Tibial nerve (tissue), 4 donors: ENCODE results near the gene RASAL1. TPM values are rescaled to one million over a fixed set of nuclear protein-coding genes. Genes with fewer than 3 reads are reported as not detected.

Experiments used
- DNase-seq, 2 donors: peaks; one replicate each; pipeline ENCODE4 v3.0.0-alpha.2; 2019; ENCODE audit warnings: low spot score in 2 of 2
- H3K27ac ChIP-seq, 4 donors: fragments of 200-600 bp; sonication (generic) in 3 of 4; one replicate each; pipeline ENCODE4 v1.5.1; 2017 to 2019; ENCODE audit warnings: mild to moderate bottlenecking in 1 of 4
- H3K27me3 ChIP-seq, 2 donors: fragments of 200-600 bp; sonication (generic) in 1 of 2; one replicate each; pipeline versions ENCODE4 v1.5.1 to v1.6.0; 2017 to 2019
- H3K36me3 ChIP-seq, 3 donors: fragments of 200-600 bp; sonication (generic); one replicate each; pipeline ENCODE4 v1.5.1; 2018 to 2019
- H3K4me1 ChIP-seq, 4 donors: fragments of 200-600 bp; sonication (generic) in 3 of 4; one replicate each; pipeline ENCODE4 v1.5.1; 2017 to 2019
- H3K4me3 ChIP-seq, 4 donors: fragments of 200-600 bp; sonication (generic) in 3 of 4; one replicate each; pipeline ENCODE4 v1.5.1; 2017 to 2019; ENCODE audit warnings: mild to moderate bottlenecking in 1 of 4, moderate library complexity in 1 of 4
- H3K9me3 ChIP-seq, 4 donors: fragments of 200-600 bp; sonication (generic) in 3 of 4; one replicate each; pipeline ENCODE4 v1.5.1; 2017 to 2019
- CTCF ChIP-seq, 5 experiments: fragments of 200-600 bp in 3 of 5; fragments of 450-650 bp in 2 of 5; sonication (generic) in 3 of 5; IDR thresholded peaks; one replicate each; pipeline ENCODE4 v1.5.1; 2016 to 2019; ENCODE audit warnings: antibody characterized with exemption in 5 of 5, mild to moderate bottlenecking in 3 of 5, moderate library complexity in 2 of 5
- EP300 ChIP-seq, 2 donors: sonication (generic); formaldehyde crosslinking; IDR thresholded peaks; one replicate each; pipeline ENCODE4 v1.6.1; 2017; ENCODE audit warnings: antibody characterized with exemption in 2 of 2, mild to moderate bottlenecking in 1 of 2
- POLR2A ChIP-seq, 2 donors: fragments of 450-650 bp; IDR thresholded peaks; one replicate each; pipeline ENCODE4 v1.6.1; 2017; ENCODE audit warnings: antibody characterized with exemption in 2 of 2, mild to moderate bottlenecking in 2 of 2, moderate library complexity in 2 of 2
- WGBS, 2 donors: methylation state at CpG; one replicate each; pipeline ENCODE4 v1.1.5; 2018; 5-methylcytosine and 5-hydroxymethylcytosine counted together
- total RNA-seq, 4 donors: library from RNA; depleted of rRNA; stranded (reverse); fragments of >200 nt; gene quantifications; one replicate each; pipeline ENCODE4 v1.1.0, GENCODE V29; 2016

RASAL1 gene
- total RNA-seq, 4 donors from 2014 or later: 0.87 to 5.2 (median 3.3) TPM

- H3K27ac ChIP-seq: no peak overlapping the region
- no peaks in the 10 kb centered on the region for H3K9me3 ChIP-seq
- TF ChIP-seq EP300 (IDR thresholded peaks at IDR 0.05): no peak
- no peak for TF ChIP-seq POLR2A (IDR thresholded peaks at IDR 0.05)
- TF ChIP-seq CTCF (IDR thresholded peaks at IDR 0.05): no peak
- WGBS, 2 donors: 84% methylated on average over 13 to 16 of the region's 19 CpGs
- peaks cover 0 to 1% of the 10 kb centered on the region in 2 donors for H3K27me3 ChIP-seq
- no peak overlapping the region for H3K4me3 ChIP-seq
- DNase-seq: no peak
- no peaks in the 10 kb centered on the region for H3K36me3 ChIP-seq
- no peaks in the 10 kb centered on the region for H3K4me1 ChIP-seq
These were observed 20.9 kb downstream of the RASAL1 start for GRCh38 chr12:113114447-113115178.

- Histone ChIP-seq H3K9me3 (no peaks in the 10 kb centered on the region), H3K27me3 (no peaks in the 10 kb centered on the region), H3K27ac (no peak overlapping the region), H3K36me3 (no peaks in the 10 kb centered on the region), H3K4me1 (no peaks in the 10 kb centered on the region), H3K4me3 (no peak overlapping the region)
- 78 to 86% methylated on average over 2 of the region's 2 CpGs for WGBS, 2 donors
- TF ChIP-seq EP300 (IDR thresholded peaks at IDR 0.05) (no peak), CTCF (IDR thresholded peaks at IDR 0.05) (no peak), POLR2A (IDR thresholded peaks at IDR 0.05) (no peak)
- DNase-seq: no peak
These were observed 22.2 kb downstream of the RASAL1 start for GRCh38 chr12:113113397-113113796.

- DNase-seq: no peak
- Histone ChIP-seq H3K9me3 (no peaks in the 10 kb centered on the region), H3K4me1 (no peaks in the 10 kb centered on the region), H3K27ac (no peak overlapping the region), H3K27me3 (no peaks in the 10 kb centered on the region), H3K36me3 (no peaks in the 10 kb centered on the region), H3K4me3 (no peak overlapping the region)
- TF ChIP-seq POLR2A (IDR thresholded peaks at IDR 0.05) (no peak), EP300 (IDR thresholded peaks at IDR 0.05) (no peak), CTCF (IDR thresholded peaks at IDR 0.05) (no peak)
- WGBS, 2 donors: 61 to 70% methylated on average over 35 to 39 of the region's 39 CpGs
These were observed 23.3 kb downstream of the RASAL1 start for GRCh38 chr12:113112043-113112899.

GRCh38 chr12:113111247-113111646 lies 24.3 kb downstream of the RASAL1 start:
- DNase-seq: no peak
- Histone ChIP-seq H3K4me1 (no peaks in the 10 kb centered on the region), H3K27ac (no peak overlapping the region), H3K9me3 (no peaks in the 10 kb centered on the region), H3K4me3 (no peak overlapping the region), H3K27me3 (no peaks in the 10 kb centered on the region), H3K36me3 (no peaks in the 10 kb centered on the region)
- WGBS, 2 donors: 87 to 93% methylated on average over 3 of the region's 3 CpGs
- TF ChIP-seq EP300 (IDR thresholded peaks at IDR 0.05) (no peak), POLR2A (IDR thresholded peaks at IDR 0.05) (no peak), CTCF (IDR thresholded peaks at IDR 0.05) (no peak)
